ENCODE measurements around the gene SPOCK1.

SPOCK1 gene

GRCh38 chr5:137336161-137336560 lies 163.0 kb downstream of the SPOCK1 start:
- H3K4me3 ChIP-seq (ENCODE audit: control insufficient read depth, low read depth, low read length) = no peak overlapping the region
- DNase-seq (ENCODE audit: low read depth) = no peak
- TF ChIP-seq CTCF (IDR thresholded peaks at IDR 0.05; ENCODE audit: control insufficient read depth, insufficient read depth, low read depth, low read length, missing control alignments) = no peak

- no peak for TF ChIP-seq CTCF (IDR thresholded peaks at IDR 0.05; ENCODE audit: control insufficient read depth, insufficient read depth, low read depth, low read length, missing control alignments)
- no peak for DNase-seq (ENCODE audit: low read depth)
- H3K4me3 ChIP-seq (ENCODE audit: control insufficient read depth, low read depth, low read length) = no peak overlapping the region
Measured at GRCh38 chr5:137335493-137335892, 163.6 kb downstream of the SPOCK1 start.

GRCh38 chr5:137333928-137334327 lies 165.2 kb downstream of the SPOCK1 start:
- no peak overlapping the region for H3K4me3 ChIP-seq (ENCODE audit: control insufficient read depth, low read depth, low read length)
- no peak for DNase-seq (ENCODE audit: low read depth)
- TF ChIP-seq CTCF (IDR thresholded peaks at IDR 0.05; ENCODE audit: control insufficient read depth, insufficient read depth, low read depth, low read length, missing control alignments) = no peak

GRCh38 chr5:137333475-137333874 lies 165.7 kb downstream of the SPOCK1 start:
- no peak for DNase-seq (ENCODE audit: low read depth)
- no peak overlapping the region for H3K4me3 ChIP-seq (ENCODE audit: control insufficient read depth, low read depth, low read length)
- no peak for TF ChIP-seq CTCF (IDR thresholded peaks at IDR 0.05; ENCODE audit: control insufficient read depth, insufficient read depth, low read depth, low read length, missing control alignments)

GRCh38 chr5:137332296-137332695 lies 166.8 kb downstream of the SPOCK1 start:
- DNase-seq (ENCODE audit: low read depth) = no peak
- TF ChIP-seq CTCF (IDR thresholded peaks at IDR 0.05; ENCODE audit: control insufficient read depth, insufficient read depth, low read depth, low read length, missing control alignments) = no peak
- H3K4me3 ChIP-seq (ENCODE audit: control insufficient read depth, low read depth, low read length) = no peak overlapping the region

- no peak overlapping the region for H3K4me3 ChIP-seq (ENCODE audit: control insufficient read depth, low read depth, low read length)
- no peak for TF ChIP-seq CTCF (IDR thresholded peaks at IDR 0.05; ENCODE audit: control insufficient read depth, insufficient read depth, low read depth, low read length, missing control alignments)
- no peak for DNase-seq (ENCODE audit: low read depth)
Measured at GRCh38 chr5:137329586-137330296, 169.4 kb downstream of the SPOCK1 start.
